Astrocyte of the hippocampus (primary cell): Measurements from ENCODE around the gene NFYA.

Experiments used
- DNase-seq: peaks from one replicate; pipeline ENCODE4 v3.0.0; 2011; ENCODE audit warnings: low read depth, low spot score

NFYA gene

GRCh38 chr6:41073203-41073967, 611 bp downstream of the NFYA start:
- peak; percentile 90 for DNase-seq

GRCh38 chr6:41073968-41074691, 1.4 kb downstream of the NFYA start:
- peak; percentile 32 for DNase-seq

- no peak for DNase-seq
Observed at GRCh38 chr6:41074692-41075436, 2.1 kb downstream of the NFYA start.

GRCh38 chr6:41075651-41076626, 3.2 kb downstream of the NFYA start:
- DNase-seq, result no peak

GRCh38 chr6:41077536-41077935, 4.8 kb downstream of the NFYA start:
- no peak for DNase-seq

GRCh38 chr6:41078101-41078500, 5.3 kb downstream of the NFYA start:
- no peak for DNase-seq

GRCh38 chr6:41079080-41079479, 6.3 kb downstream of the NFYA start:
- no peak for DNase-seq

GRCh38 chr6:41080621-41081020, 7.8 kb downstream of the NFYA start:
- no peak for DNase-seq

- no peak for DNase-seq
Observed at GRCh38 chr6:41083072-41083471, 10.3 kb downstream of the NFYA start.

GRCh38 chr6:41085182-41085581, 12.4 kb downstream of the NFYA start:
- DNase-seq, result no peak

GRCh38 chr6:41088451-41088850, 15.7 kb downstream of the NFYA start:
- DNase-seq, result peak; percentile 68

GRCh38 chr6:41090841-41091761, 18.3 kb downstream of the NFYA start:
- no peak for DNase-seq

GRCh38 chr6:41092421-41093140, 19.8 kb downstream of the NFYA start:
- peak; percentile 38 for DNase-seq

GRCh38 chr6:41093729-41094128, 21.0 kb downstream of the NFYA start:
- peak; percentile 40 for DNase-seq

GRCh38 chr6:41097467-41098090, 24.8 kb downstream of the NFYA start:
- DNase-seq, result peak; percentile 65

GRCh38 chr6:41098366-41098765, 25.6 kb downstream of the NFYA start:
- DNase-seq, result peak; percentile 60

GRCh38 chr6:41100871-41101287, 28.1 kb downstream of the NFYA start:
- no peak for DNase-seq

- no peak for DNase-seq
Observed at GRCh38 chr6:41103847-41104246, 31.1 kb downstream of the NFYA start.

GRCh38 chr6:41111017-41111416, 38.2 kb downstream of the NFYA start:
- no peak for DNase-seq
